HG03095 (cell line): Measurements from ENCODE around the gene MAP1LC3A.

Source experiments
- ATAC-seq: cut with Tn5 transposase; IDR thresholded peaks from one replicate; pipeline ENCODE4 v1.9.1; 2021; ENCODE audit warnings: moderate library complexity; ENCODE audit not compliant: unreplicated experiment

MAP1LC3A gene

GRCh38 chr20:34574861-34575260, 16.3 kb downstream of the MAP1LC3A start:
- ATAC-seq: no peak

GRCh38 chr20:34575271-34575670, 16.8 kb downstream of the MAP1LC3A start:
- ATAC-seq: no peak

- ATAC-seq: no peak
These were observed 17.2 kb downstream of the MAP1LC3A start for GRCh38 chr20:34575756-34576155.

GRCh38 chr20:34577061-34577460, 18.5 kb downstream of the MAP1LC3A start:
- ATAC-seq: no peak

- no peak for ATAC-seq
These were observed 19.5 kb downstream of the MAP1LC3A start for GRCh38 chr20:34578025-34578424.

GRCh38 chr20:34578521-34578920, 20.0 kb downstream of the MAP1LC3A start:
- no peak for ATAC-seq

GRCh38 chr20:34579191-34579978, 20.9 kb downstream of the MAP1LC3A start:
- no peak for ATAC-seq

- peak; percentile 48 for ATAC-seq
These were observed 21.7 kb downstream of the MAP1LC3A start for GRCh38 chr20:34579979-34580940.

GRCh38 chr20:34581341-34582184, 23.0 kb downstream of the MAP1LC3A start:
- no peak for ATAC-seq

- no peak for ATAC-seq
These were observed 23.7 kb downstream of the MAP1LC3A start for GRCh38 chr20:34582221-34582620.

GRCh38 chr20:34582911-34583310, 24.4 kb downstream of the MAP1LC3A start:
- no peak for ATAC-seq

GRCh38 chr20:34583544-34583943, 25.0 kb downstream of the MAP1LC3A start:
- ATAC-seq: no peak

GRCh38 chr20:34585019-34585418, 26.5 kb downstream of the MAP1LC3A start:
- ATAC-seq: no peak

GRCh38 chr20:34586488-34587163, 28.1 kb downstream of the MAP1LC3A start:
- no peak for ATAC-seq

GRCh38 chr20:34595377-34596184, 37.1 kb downstream of the MAP1LC3A start:
- no peak for ATAC-seq

GRCh38 chr20:34600892-34601653, 42.6 kb downstream of the MAP1LC3A start:
- ATAC-seq: no peak

- ATAC-seq: no peak
These were observed 46.7 kb downstream of the MAP1LC3A start for GRCh38 chr20:34604980-34605788.

GRCh38 chr20:34607066-34607465, 48.5 kb downstream of the MAP1LC3A start:
- ATAC-seq: no peak
